Activated CD4-positive, alpha-beta T cell treated with anti-CD3 and anti-CD28 coated beads, Interleukin-2, Interleukin-6, amounts not matched to agents 100 ng/mL and 50 ng/mL, durations not matched to agents 16 hours and 8 hours (primary cell): ENCODE results near the gene MRPL23.
"Not testable (repeated sequence)": the region's sequence is repeated elsewhere in the genome, so short reads cannot be mapped to it uniquely, and the experiment has no call there.

ENCODE experiments used
- DNase-seq: peaks from one replicate; pipeline ENCODE4 v3.0.0-alpha.2; 2020

Gene MRPL23

DNA sequence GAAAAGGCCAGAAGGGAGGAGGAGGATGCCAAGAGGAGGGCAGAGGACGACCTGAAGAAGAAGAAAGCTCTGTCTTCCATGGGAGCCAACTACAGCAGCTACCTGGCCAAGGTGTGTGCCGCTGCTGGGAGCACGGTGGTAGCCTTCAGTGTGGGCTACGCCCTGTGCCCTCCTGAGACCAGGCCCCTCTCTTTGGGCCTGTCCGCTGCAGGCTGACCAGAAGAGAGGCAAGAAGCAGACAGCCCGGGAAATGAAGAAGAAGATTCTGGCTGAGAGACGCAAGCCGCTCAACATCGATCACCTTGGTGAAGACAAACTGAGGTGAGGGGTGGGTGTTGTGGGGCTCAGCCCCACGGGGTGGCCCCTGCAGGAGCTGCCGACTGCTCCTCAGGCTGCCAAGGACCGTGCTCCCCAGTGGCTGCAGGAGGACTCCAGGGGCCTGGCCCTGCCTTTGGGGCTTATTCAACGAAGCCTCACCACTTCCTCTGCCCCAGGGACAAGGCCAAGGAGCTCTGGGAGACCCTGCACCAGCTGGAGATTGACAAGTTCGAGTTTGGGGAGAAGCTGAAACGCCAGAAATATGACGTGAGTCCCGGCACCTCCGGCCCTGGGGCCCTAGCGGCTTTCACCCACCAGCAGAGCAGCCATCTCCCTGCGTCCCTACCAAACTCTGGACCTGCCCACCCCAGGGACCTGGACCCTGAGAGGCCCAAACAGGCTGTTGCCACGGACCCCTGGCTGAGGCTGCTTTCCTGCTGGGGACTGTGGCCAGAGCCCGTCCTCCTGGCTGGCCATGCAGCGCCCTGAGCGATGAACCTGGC, 12.6 kb upstream of the MRPL23 start:
- no peak for DNase-seq

DNA sequence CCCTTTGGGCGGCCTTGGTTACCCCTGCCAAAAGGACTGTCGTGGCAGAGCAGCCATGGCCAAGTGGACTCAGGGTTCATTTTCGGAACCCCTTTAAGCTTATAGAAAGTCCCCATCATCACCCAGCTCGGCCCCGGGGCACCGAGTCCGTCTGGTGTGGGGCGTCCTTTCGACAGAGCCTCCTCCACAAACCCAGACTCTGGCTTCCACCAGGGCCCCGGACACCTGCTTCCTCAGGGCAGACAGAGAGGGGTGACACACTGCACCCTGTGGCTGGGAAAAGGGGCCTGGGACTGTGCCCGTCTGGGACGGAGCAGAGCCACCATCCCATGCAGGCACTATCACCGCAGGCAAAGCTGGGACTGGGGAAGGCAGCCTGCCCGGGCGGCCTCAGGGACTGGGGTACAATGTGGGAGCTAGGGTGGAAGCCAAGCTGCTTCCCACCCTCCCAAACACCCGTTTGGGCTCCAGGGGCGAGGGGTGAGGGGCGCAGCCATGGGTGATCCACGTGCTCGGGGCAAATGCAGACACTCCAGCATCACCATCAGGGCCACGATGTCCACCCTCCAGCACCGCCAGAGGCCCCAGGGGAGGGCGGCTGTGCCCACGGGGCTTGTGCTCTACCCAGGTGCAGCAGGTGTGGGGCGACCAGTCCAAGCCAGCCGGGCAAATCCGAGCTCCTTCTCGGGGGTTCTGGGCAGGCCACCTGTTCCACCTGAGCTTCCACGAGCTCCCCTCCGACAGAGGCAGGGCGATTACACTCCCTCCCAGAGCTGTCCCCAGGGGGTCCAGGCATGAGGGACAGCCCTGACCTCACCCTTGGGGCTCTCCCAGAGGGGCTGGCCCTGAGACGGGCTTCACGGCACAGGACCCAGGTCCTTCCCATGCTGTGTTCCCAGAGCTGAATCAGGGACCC, 11.7 kb upstream of the MRPL23 start:
- DNase-seq, result no peak

DNA sequence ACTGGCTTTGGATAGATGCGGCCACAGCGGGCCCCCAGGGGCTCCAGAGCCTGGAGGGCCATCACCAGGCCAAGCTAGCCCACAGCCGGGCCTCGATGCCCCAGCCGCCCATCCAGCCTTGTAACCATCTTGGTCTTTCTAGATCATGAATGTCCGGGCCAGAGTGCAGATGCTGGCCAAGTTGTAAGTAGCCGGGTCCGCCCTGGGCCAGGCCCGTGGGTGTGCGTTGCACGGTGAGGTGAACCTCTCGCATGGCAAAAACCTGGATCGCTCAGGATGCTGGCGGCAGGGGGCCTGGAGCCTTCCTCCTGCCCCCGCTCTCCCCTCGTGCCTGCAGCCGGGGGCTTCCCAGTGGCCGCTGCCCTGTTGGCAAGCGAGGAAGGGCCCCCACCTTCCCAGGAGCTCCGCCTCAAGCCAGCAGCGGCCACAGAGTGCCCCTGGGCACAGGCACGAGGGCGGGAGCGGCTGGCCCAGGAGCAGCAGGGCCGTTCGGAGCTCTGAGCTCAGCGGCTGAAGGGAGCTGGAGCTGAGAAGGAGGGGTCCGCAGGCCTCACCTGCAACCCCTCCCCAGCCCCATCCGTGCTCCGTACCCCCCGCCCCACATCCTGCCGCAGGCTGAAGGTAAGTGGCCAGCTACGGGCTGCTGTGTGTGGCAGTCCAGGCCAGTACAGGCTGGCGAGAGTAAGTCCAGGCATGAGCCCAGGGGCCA, 10.9 kb upstream of the MRPL23 start:
- DNase-seq, result no peak

DNA sequence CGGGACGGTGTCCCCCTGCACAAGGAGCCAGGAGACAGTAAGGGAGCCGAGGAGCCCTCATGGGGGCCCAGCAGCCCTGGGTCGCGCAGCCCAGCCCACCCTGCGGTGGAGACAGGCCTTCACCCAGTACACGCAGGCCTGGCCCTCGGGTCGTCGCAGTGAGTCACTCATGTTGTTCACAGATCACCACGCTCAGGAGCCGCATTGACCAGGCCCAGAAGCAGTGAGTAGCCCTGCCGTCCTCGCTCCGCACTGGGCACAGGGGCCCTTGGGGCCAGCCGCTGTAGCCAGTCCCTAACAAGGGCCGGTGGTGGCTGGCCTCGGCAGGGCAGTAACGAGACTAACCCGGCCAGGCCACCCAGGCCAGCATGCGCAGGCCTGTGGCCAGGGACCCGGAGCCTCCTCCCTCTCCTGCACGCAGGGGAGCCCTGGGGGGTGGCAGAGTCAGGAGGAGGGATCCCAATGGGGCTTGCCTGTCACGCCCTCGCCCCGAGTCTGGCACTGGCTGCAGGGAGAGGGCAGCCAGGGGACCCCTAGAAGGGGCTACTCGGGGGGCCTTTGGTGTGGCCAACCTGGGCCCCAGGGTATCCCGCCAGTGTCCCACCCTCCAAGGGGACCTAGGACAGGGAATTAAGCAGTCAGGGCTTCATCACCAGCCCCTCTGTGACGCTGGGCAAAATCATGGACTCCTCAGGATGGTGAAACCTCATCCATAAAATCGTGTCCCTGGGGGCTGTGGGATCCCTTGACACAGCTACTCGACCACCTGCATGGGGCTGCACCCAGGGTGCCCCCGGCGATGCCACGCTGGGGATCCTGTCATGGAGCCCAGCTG, 10.1 kb upstream of the MRPL23 start:
- no peak for DNase-seq

DNA sequence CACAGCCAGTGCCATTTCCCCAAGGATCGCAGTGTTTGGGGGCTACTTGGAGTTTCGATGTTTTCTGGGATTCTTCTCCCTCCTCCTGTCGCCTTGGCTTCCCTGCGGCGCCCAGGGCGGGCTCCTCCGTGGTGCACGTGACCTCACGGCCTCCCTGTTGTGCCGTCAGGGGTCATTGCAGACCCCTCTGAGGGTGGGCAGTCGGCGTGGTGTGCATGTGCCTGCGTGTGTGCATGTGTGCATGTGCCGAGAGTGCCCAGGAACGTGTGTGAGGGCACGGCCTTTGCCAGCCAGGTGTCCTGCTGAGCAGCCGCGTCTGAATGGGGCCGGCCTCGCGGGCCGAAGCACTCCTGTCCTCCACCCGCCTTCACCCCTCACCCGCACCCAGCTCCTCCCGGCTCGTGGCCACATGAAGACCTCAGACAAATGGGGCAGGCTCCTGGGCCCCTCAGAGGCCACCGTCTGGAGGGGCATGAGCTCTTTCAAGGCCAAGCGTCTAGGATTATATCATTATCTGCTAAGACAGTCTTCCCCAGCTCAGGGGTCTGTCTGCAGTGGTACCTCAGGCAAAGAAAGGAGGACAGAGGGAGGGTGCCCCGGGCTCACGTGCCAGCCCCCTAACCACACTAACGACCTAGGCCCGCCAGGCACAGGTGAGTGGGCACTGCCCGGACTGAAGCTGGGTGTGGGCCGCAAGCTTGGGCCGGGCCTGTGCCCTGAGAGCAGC, 9.4 kb upstream of the MRPL23 start:
- DNase-seq, result no peak

DNA sequence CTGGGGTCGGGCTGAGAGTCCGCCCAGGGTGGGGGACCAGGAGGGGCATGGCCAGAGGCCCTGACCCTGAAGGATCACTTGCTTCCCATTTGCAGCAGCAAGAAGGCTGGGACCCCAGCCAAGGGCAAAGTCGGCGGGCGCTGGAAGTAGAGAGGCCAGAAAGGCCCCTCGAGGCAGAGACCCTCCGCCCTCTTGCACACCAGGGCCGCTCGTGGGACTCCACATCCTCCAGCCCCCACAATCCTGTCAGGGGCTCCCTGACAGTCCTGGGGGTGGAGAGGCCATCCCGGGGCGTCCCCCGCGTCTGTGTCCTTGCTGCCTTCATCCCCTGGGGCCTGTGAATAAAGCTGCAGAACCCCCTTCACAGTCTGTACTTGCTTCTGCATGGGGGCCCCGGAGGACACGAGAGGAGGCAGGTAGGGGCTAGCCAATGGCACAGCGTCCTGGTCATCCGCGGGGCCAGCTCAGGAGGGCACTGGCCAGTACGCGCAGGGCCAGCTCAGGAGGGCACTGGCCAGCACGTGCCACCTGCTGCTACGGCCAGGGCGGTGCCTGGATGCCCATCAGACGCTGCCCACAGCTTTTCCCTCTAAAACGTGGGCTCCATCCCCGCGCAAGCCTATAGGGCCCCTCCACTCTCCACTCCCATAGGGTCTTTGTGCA, 8.7 kb upstream of the MRPL23 start:
- DNase-seq, result no peak

DNA sequence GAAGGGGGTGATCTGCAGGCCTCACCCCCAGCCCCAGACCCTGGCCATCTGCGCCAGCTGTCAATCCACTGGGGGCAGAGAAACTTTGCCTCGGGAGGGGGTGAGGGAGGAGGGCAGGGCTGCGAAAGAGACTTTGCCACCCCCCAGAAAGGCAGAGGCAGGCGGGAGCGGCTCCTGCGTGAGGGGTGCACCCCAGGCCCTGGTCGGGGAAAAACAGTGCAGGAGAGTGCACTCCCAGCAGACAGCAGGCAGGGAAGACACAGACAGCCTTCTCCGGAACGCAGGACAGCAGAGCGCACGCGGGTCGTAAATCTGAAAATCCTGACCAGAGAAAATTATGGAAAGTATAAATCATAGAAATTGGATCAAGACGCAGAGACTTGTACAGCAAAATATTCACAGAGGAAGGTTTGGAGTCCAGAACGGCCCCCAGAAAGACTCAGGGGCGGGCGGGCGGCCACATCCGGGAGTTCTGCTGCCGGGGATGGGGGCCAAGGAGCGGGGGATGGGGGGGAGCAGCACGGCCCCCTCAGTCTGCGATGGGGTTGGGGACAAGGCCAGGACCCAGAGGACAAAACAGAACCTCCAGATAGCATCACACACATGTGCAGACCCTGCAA, 8.0 kb upstream of the MRPL23 start:
- no peak for DNase-seq

DNA sequence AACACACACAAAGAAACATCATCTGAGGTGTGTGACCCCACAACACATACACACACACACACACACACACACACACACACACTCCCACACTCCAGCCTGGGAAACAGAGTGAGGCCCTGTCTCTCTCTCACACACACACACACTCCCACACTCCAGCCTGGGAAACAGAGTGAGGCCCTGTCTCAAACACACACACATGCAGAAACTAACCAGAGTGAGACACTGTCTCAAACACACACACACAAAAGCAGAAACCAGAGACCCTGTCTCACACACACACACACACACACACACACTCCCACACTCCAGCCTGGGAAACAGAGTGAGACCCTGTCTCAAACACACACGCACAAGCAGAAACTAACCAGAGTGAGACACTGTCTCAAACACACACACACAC, 7.3 kb upstream of the MRPL23 start:
- not testable (repeated sequence) for DNase-seq

DNA sequence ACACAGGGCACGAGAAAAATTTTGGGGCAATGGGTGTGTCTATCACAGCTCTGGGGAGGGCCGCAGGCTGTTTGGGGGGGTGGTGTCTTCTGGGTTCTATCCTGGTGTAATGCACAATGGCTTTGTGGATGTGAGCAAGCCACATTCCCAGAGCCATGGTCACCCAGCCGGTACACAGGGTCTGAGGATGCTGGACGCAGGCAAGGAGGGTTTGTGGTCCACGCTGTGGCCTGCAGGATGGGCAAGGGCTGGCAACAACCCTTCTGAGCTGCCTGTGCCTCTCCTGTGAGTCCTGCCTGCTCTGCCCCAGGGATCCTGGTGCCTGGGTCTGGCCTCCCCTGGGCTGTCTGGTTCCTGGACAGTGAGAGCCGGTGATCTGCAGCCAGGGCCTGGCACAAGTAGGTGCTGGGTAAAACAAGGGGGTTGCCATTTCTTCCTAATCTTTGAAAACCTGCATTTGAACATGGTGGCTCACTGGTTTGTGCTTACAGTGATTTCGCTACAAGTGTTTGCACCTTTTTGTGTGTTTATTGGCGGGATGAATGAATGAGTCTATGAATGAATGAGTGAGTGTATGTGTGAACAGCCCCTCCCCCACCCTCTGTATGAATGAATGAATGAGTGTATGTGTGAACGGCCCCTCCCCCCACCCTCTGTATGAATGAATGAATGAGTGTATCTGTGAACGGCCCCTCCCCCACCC, 4.4 kb upstream of the MRPL23 start:
- DNase-seq, result no peak

DNA sequence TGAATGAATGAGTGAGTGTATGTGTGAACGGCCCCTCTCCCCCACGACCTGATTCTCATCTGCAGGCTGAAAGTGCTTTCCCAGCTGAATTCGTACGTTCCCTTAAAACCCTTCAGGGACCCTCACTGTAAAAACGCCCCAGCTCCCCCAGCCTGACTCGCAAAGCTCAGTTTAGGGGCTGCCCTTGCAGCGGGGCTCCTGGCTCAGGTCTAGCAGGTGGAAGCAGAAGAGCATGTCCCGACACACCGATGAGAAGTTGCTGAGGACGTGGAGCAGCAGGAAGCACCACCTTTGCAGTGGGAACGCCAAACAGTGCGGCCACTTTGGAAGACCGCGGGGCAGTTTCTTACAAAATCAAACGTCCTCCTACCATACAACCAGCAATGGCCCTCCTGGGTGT, 3.6 kb upstream of the MRPL23 start:
- no peak for DNase-seq

DNA sequence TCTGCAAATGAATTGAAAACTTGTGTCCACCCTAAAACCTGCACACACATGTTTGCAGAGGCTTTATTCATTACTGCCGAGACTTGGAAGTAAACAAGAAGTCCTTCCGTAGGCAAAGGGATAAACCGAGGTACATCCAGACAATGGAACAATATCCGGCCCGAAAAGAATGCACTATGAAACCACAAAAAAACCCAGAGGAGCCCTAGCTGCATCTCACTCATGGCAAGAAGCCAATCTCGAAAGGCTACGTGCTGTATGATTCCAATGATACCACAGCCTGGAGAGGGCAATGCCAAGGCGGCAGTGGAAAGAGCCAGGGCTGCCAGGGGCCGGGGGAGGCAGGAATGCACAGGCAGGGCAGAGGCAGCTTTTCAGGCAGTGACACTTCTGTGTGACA, 3.2 kb upstream of the MRPL23 start:
- no peak for DNase-seq

DNA sequence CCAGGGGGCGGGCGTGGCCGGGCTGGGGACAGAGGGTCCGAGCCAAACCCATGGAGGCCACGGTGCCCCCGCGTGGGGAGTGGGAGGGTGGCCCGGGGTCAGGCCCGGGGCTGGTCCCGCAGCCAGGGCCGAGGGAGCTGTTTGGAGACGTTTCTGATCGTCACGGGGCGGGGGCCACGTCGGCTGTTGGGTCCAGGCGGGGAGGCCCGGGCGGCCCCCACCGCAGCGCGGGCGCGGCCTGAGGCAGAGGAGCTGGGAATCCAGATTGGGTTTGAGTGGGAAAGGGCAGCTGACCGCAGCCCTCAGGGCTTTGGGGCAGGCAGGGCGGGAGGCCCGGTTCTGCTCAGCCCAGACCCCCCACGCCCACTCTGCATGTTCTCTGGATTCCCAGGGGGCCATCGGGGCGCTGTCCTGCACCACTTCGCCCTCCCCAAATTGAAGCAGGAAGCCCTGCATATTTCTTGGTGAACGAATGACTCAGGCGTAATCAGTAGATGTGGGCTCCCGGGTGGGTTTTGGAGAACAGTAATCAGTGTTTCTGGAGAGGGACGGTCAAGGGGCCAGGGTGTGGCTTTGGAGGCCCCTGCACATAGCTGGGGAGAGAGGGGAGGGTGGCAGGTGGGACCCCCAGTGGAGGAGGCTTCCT, 583 bp downstream of the MRPL23 start:
- no peak for DNase-seq

DNA sequence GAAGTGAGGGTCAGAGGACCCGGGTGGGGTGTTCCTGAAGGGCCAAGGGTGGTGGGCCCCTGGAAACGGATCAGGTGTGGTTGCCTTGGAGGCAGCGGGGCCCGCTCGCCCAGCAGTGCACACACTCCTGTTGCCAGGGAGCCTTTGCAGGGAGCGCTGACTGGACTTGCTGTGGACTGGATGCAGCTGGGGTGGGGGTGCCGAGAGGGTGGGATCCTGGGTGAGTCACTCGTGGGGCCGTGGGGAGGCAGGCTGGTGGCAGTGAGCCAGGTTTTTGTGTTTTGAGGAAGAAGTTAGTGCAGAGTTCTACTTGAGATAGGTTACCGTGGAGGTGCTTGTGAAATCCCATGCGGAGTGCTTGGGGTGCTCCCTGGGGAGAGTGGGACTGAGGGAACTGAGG, 1.3 kb downstream of the MRPL23 start:
- no peak for DNase-seq

DNA sequence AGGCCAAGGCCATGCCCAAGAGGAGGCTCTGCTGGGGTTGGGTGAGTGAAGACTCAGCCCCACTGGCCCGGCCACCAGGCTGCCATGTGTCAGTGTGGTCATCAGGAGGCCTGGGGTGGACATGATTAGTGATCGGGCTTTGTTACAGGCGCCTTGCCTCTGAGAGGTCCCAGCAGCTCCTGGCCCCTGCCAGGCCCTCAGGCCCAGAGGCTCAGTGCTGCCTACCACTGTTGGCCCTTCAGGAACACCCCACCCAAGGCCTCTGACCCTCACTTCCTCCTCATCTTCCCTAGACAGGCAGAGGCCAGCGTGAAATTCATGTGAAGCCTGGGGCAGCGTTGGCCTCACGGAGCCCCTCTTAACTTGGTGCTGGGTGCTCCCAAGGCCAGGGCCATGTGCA, 2.2 kb downstream of the MRPL23 start:
- no peak for DNase-seq

DNA sequence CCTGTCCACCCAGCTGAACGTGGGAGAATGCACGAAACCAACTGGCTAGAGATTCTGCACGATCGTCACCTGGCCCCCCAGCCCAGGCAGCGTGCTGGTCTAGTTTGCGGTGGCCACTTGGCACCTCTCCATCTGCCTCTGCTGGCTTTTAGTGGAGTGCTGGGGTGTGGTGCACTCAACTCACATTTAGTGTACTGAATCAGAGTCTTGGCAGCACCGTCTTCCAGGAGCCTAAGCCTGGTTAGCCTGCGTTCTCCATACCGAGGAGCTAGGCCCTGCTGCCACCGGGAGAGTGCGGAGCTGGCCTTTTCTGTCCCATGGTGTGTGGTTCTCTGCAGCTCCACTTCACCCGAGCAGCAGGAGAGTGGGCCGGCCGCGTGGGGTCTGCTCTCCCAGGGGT, 2.8 kb downstream of the MRPL23 start:
- no peak for DNase-seq

DNA sequence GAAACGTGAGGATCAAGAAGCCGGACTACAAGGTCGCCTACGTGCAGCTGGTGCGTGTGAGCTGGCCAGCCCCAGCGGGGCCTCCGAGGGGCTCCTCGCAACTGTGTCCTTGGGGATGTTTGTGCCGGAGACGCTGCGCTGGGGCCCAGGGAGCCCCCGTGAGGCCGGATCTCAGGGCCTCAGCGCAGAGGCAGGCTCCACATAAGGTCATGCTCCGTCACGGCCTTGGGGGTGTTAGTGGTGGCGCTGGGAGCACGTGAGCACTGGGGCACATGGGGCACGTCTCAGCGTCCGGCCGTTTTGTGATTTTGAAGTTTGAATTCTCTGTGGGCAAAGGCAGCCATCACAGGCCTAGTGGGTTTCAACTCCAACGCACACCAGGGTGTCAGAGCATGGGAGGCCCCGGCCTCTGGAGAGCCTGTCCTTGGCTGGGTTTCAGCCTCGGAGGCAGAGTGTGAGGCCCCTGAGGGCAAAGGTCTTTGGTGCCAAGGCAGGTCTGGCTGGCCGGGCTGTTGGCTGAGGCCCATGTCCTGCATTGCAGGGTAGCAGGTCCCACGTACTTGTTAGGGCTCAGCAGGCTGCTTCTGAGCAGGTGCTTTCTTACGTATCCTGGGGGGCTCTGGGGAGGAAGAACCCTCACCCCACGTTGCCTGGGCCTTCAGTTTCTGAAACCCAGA, 5.8 kb downstream of the MRPL23 start:
- no peak for DNase-seq

DNA sequence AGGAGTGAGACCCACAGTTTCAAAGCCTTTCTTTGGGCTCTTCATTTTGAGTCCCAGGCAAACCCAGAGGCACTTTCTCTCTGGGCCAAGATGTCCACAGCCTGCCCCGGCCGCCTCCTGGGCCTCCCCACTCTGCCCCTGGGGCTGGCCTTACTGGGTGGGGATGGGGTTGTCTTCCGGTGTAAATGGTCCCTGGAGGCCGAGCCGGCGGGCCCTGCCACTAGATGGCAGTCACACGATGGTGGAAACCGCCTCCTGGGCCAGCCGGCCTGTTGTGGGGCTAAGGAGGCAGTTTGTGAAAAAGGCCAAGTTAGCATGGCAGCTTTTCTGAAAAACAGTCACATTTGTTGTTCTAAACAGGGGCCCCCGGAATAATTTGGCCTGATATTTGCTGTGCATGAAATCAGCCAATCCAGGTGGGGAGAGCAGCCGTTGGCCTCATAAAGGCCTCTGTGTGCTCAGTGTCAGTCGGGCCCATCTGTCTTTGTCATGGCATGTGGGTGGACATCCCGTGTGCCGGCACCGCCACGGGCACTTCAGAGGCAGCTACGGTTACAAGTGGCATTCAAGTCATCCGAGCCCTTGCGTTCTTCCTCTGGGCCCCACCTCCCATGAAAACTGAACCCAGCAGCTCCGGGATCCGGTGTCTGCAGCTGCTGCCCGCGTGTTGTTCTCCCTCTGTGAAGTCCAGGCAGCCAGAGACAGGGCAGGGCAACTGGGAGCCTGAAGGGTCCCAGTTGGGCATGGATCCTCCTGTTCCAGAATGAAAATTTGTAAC, 6.5 kb downstream of the MRPL23 start:
- no peak for DNase-seq

DNA sequence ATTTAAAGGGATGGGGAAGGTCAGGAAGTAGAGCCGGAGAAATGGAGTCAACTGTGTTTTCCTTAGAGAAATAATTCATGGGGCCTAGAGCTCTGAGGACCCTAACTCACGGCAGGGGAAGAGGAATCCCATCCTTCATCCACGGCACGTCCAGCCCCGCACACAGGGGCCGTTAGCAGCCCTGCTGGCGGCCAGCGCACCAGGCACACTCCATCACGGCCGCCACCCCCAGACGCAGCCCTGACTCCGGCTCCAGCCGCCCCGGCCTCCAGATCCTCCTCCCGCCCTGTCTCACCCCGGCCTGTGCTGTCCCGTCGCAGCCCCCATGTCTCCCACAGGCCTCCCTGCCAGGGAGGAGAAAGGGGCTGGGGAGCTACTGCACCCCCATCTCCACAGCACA, 11.2 kb downstream of the MRPL23 start:
- no peak for DNase-seq
